Measurements from ENCODE around the gene SETD2. TPM values are rescaled to one million over a fixed set of nuclear protein-coding genes. Genes with fewer than 3 reads are reported as not detected.

The SETD2 gene
- total and polyA plus RNA-seq, 4 donors: 7.6 to 37.6 (median 19.0) TPM

DNA sequence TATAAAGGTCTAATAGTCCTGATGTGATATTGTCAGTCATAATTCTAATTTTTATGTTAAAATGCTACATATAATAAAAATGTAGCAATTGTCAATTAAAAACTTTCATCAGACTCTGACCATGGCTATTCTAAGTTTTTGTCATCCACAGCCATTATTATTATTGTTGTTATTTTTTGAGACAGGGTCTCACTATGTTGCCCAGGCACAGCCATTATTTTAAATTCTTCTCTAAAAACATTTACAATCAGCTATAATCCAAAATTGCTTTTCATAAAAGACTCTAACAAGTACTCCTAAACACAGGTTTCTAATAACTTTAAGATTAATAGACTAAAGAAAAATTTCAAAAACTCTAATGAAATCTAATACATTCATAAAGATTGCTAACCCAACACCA lies 41.0 kb upstream of the SETD2 start:
- H3K9ac ChIP-seq (ENCODE audit: low read depth in 1 of 2, low read length in 2 of 2): no peak overlapping the region
- no peak for DNase-seq (ENCODE audit: low spot score)
- H3K27ac ChIP-seq (ENCODE audit: low read depth in 1 of 2, low read length in 2 of 2): no peak overlapping the region
- H3K4me3 ChIP-seq (ENCODE audit: low read depth in 1 of 3, low read length in 3 of 3): no peak overlapping the region
- no peaks in the 10 kb centered on the region for H3K27me3 ChIP-seq (ENCODE audit: control insufficient read depth in 4 of 4, insufficient read depth in 4 of 4, low read length in 3 of 4)
- H3K4me1 ChIP-seq (ENCODE audit: control insufficient read depth in 4 of 4, insufficient read depth in 4 of 4, low read length in 3 of 4): no peaks in the 10 kb centered on the region
- TF ChIP-seq YY1 (IDR thresholded peaks at IDR 0.05): no peak
- no peak for TF ChIP-seq SP1 (IDR thresholded peaks at IDR 0.05)
- no peak for TF ChIP-seq EGR1 (IDR thresholded peaks at IDR 0.05; ENCODE audit: low read depth in 2 of 2)
- H3K9me3 ChIP-seq (ENCODE audit: control insufficient read depth in 4 of 4, low read length in 3 of 4): no peaks in the 10 kb centered on the region
- no peaks in the 10 kb centered on the region for H3K36me3 ChIP-seq (ENCODE audit: control insufficient read depth in 4 of 4, insufficient read depth in 3 of 4, low read depth in 1 of 4, low read length in 3 of 4)

DNA sequence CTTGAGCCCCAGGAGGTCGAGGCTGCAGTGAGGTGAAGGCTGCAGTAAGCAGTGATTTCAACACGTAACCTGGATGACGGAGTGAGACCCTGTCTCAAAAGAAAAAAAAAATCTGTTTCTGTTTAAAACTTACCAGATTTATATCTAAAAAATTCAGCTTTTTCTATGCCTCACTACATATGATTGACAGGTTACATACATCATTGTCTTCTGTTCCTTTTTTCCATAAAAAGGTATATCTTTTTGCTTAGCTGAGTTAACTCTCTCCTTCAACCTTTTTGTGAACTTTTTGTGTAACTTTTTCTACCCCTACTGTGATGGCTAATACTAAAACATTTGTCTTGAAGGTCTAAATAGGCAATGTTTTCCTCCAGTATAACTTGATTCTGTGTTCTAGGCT lies 38.6 kb upstream of the SETD2 start:
- WGBS: 95% methylated on average over 3 of the region's 3 CpGs

DNA sequence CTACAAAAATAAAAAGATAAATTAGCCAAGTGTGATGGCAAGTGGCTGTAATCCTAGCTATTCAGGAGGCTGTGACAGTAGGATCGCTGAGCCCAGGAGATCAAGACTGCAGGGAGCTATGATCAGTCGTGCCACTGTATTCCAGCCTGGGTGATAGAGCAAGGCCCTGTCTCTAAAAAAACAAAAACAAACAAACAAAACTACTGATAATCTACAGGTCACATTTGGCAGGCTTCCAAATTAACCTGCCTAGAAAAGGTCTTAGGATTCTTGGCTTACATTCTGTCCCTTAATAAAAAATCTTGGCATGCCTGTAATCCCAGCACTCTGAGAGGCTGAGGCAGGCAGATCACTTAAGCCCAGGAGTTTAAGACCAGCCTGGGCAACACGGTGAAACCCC lies 33.4 kb upstream of the SETD2 start:
- Histone ChIP-seq H3K9me3 (ENCODE audit: control insufficient read depth in 4 of 4, low read length in 3 of 4) (no peaks in the 10 kb centered on the region), H3K27ac (ENCODE audit: low read depth in 1 of 2, low read length in 2 of 2) (no peak overlapping the region), H3K27me3 (ENCODE audit: control insufficient read depth in 4 of 4, insufficient read depth in 4 of 4, low read length in 3 of 4) (no peaks in the 10 kb centered on the region), H3K4me3 (ENCODE audit: low read depth in 1 of 3, low read length in 3 of 3) (no peak overlapping the region), H3K36me3 (ENCODE audit: control insufficient read depth in 4 of 4, insufficient read depth in 3 of 4, low read depth in 1 of 4, low read length in 3 of 4) (no peaks in the 10 kb centered on the region), H3K9ac (ENCODE audit: low read depth in 1 of 2, low read length in 2 of 2) (no peak overlapping the region), H3K4me1 (ENCODE audit: control insufficient read depth in 4 of 4, insufficient read depth in 4 of 4, low read length in 3 of 4) (no peaks in the 10 kb centered on the region)
- DNase-seq (ENCODE audit: low spot score): no peak
- WGBS: 87% methylated on average over 3 of the region's 3 CpGs
- TF ChIP-seq RAD21 (IDR thresholded peaks at IDR 0.05): no peak
- no peak for TF ChIP-seq HNF4G (IDR thresholded peaks at IDR 0.05)
- TF ChIP-seq, protein P1, sequence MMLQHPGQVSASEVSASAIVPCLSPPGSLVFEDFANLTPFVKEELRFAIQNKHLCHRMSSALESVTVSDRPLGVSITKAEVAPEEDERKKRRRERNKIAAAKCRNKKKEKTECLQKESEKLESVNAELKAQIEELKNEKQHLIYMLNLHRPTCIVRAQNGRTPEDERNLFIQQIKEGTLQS (IDR thresholded peaks at IDR 0.05): no peak
- TF ChIP-seq TAF1 (conservative IDR thresholded peaks at IDR 0.05): no peak
- TF ChIP-seq, protein P2, sequence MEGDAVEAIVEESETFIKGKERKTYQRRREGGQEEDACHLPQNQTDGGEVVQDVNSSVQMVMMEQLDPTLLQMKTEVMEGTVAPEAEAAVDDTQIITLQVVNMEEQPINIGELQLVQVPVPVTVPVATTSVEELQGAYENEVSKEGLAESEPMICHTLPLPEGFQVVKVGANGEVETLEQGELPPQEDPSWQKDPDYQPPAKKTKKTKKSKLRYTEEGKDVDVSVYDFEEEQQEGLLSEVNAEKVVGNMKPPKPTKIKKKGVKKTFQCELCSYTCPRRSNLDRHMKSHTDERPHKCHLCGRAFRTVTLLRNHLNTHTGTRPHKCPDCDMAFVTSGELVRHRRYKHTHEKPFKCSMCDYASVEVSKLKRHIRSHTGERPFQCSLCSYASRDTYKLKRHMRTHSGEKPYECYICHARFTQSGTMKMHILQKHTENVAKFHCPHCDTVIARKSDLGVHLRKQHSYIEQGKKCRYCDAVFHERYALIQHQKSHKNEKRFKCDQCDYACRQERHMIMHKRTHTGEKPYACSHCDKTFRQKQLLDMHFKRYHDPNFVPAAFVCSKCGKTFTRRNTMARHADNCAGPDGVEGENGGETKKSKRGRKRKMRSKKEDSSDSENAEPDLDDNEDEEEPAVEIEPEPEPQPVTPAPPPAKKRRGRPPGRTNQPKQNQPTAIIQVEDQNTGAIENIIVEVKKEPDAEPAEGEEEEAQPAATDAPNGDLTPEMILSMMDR (IDR thresholded peaks at IDR 0.05; ENCODE audit: low read depth, low read length, missing input control): no peak
- TF ChIP-seq FOXA1 (IDR thresholded peaks at IDR 0.05): no peak
- TF ChIP-seq FOXA2 (IDR thresholded peaks at IDR 0.05): no peak
- no peak for TF ChIP-seq GABPA (IDR thresholded peaks at IDR 0.05 in 1 of 2, conservative IDR thresholded peaks at IDR 0.05 in 1 of 2)
- TF ChIP-seq NR2F2 (IDR thresholded peaks at IDR 0.05): no peak
- TF ChIP-seq, protein P3, sequence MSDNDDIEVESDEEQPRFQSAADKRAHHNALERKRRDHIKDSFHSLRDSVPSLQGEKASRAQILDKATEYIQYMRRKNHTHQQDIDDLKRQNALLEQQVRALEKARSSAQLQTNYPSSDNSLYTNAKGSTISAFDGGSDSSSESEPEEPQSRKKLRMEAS (IDR thresholded peaks at IDR 0.05): no peak
- no peak for TF ChIP-seq RXRA (IDR thresholded peaks at IDR 0.05)
- TF ChIP-seq JUND (IDR thresholded peaks at IDR 0.05): no peak

More for the DNA sequence above, 38.6 kb upstream of the SETD2 start:
- no peak for DNase-seq (ENCODE audit: low spot score)
- Histone ChIP-seq H3K9me3 (ENCODE audit: control insufficient read depth in 4 of 4, low read length in 3 of 4) (no peaks in the 10 kb centered on the region), H3K4me1 (ENCODE audit: control insufficient read depth in 4 of 4, insufficient read depth in 4 of 4, low read length in 3 of 4) (no peaks in the 10 kb centered on the region), H3K36me3 (ENCODE audit: control insufficient read depth in 4 of 4, insufficient read depth in 3 of 4, low read depth in 1 of 4, low read length in 3 of 4) (no peaks in the 10 kb centered on the region), H3K27ac (ENCODE audit: low read depth in 1 of 2, low read length in 2 of 2) (no peak overlapping the region), H3K9ac (ENCODE audit: low read depth in 1 of 2, low read length in 2 of 2) (no peak overlapping the region), H3K4me3 (ENCODE audit: low read depth in 1 of 3, low read length in 3 of 3) (no peak overlapping the region), H3K27me3 (ENCODE audit: control insufficient read depth in 4 of 4, insufficient read depth in 4 of 4, low read length in 3 of 4) (no peaks in the 10 kb centered on the region)
- no peak for TF ChIP-seq EGR1 (IDR thresholded peaks at IDR 0.05; ENCODE audit: low read depth in 2 of 2)
- TF ChIP-seq, protein P3 (IDR thresholded peaks at IDR 0.05): no peak
- no peak for TF ChIP-seq SP1 (IDR thresholded peaks at IDR 0.05)
- TF ChIP-seq JUND (IDR thresholded peaks at IDR 0.05): no peak
- TF ChIP-seq YY1 (IDR thresholded peaks at IDR 0.05): no peak
- no peak for TF ChIP-seq TAF1 (conservative IDR thresholded peaks at IDR 0.05)
- TF ChIP-seq, protein P2 (IDR thresholded peaks at IDR 0.05; ENCODE audit: low read depth, low read length, missing input control): no peak
- TF ChIP-seq FOXA2 (IDR thresholded peaks at IDR 0.05): no peak
- TF ChIP-seq, protein P4, sequence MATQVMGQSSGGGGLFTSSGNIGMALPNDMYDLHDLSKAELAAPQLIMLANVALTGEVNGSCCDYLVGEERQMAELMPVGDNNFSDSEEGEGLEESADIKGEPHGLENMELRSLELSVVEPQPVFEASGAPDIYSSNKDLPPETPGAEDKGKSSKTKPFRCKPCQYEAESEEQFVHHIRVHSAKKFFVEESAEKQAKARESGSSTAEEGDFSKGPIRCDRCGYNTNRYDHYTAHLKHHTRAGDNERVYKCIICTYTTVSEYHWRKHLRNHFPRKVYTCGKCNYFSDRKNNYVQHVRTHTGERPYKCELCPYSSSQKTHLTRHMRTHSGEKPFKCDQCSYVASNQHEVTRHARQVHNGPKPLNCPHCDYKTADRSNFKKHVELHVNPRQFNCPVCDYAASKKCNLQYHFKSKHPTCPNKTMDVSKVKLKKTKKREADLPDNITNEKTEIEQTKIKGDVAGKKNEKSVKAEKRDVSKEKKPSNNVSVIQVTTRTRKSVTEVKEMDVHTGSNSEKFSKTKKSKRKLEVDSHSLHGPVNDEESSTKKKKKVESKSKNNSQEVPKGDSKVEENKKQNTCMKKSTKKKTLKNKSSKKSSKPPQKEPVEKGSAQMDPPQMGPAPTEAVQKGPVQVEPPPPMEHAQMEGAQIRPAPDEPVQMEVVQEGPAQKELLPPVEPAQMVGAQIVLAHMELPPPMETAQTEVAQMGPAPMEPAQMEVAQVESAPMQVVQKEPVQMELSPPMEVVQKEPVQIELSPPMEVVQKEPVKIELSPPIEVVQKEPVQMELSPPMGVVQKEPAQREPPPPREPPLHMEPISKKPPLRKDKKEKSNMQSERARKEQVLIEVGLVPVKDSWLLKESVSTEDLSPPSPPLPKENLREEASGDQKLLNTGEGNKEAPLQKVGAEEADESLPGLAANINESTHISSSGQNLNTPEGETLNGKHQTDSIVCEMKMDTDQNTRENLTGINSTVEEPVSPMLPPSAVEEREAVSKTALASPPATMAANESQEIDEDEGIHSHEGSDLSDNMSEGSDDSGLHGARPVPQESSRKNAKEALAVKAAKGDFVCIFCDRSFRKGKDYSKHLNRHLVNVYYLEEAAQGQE (IDR thresholded peaks at IDR 0.05): no peak
- TF ChIP-seq RAD21 (IDR thresholded peaks at IDR 0.05): no peak
